AG04450 (cell line): ENCODE results near the gene CRYBA4. TPM values are rescaled to one million over a fixed set of nuclear protein-coding genes. Genes with fewer than 3 reads are reported as not detected.

Experiments
- CTCF ChIA-PET: fragments of 300-600, 350-600 bp; formaldehyde crosslinking; extraction: SDS; loops from one replicate; lab custom pipeline; 2022; ENCODE audit warnings: antibody characterized with exemption, inconsistent platforms; lab: Charles Lee
- POLR2A ChIA-PET: fragments of 350-600 bp; formaldehyde crosslinking; extraction: SDS; loops from one replicate; lab custom pipeline; 2021; ENCODE audit warnings: antibody characterized with exemption, inconsistent platforms; lab: Yijun Ruan, JAX
- DNase-seq: peaks from one replicate; pipeline ENCODE4 v3.0.0-alpha.2; 2011; ENCODE audit warnings: low read depth, low spot score
- H3K27ac ChIP-seq: one replicate; pipeline ENCODE4 v1.5.1; 2012; ENCODE audit warnings: low read depth, low read length, control low read depth
- H3K27me3 ChIP-seq: one replicate; pipeline ENCODE4 v1.6.0; 2012; ENCODE audit warnings: low read length; ENCODE audit not compliant: control insufficient read depth, insufficient read depth
- H3K4me3 ChIP-seq: 2 replicates; pipeline ENCODE4 v1.5.1; 2011; ENCODE audit warnings: mild to moderate bottlenecking, low read depth, low read length, control low read depth
- H3K9me3 ChIP-seq: 2 replicates; pipeline ENCODE4 v1.5.1; 2012; ENCODE audit warnings: low read length; ENCODE audit not compliant: control insufficient read depth, insufficient read depth
- polyA plus RNA-seq: library from polyadenylated mRNA; depleted of rRNA; stranded (reverse); fragments of >200 nt; gene quantifications from 2 replicates; pipeline ENCODE4 v1.2.3, GENCODE V29; 2011
- TF ChIP-seq, protein P1 (sequence below): IDR thresholded peaks from 2 replicates; pipeline ENCODE4 v1.5.1; 2011; ENCODE audit warnings: low read depth, low read length, control low read depth, inconsistent platforms

CRYBA4 gene
- polyA plus RNA-seq, 1 experiment: not detected

DNA sequence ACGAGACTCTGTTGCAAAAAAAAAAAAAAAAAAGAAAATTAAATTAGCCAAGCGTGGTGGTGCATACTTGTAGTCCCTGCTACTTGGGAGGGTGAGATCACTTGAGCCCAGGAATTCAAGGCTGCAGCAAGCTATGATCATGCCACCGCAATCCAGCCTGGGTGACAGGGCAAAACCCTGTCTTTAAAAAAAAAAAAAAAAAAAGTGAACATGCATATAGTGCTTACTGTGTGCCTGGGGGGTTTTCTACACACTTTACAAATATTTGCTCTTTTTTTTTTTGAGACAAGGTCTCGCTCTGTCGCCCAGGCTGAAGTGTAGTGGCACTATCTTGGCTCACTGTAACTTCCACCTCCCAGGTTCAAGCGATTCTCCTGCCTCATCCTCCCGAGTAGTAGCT lies 44.7 kb upstream of the CRYBA4 start:
- H3K27ac ChIP-seq: no peak overlapping the region
- H3K9me3 ChIP-seq: no peaks in the 10 kb centered on the region
- TF ChIP-seq, protein P1, sequence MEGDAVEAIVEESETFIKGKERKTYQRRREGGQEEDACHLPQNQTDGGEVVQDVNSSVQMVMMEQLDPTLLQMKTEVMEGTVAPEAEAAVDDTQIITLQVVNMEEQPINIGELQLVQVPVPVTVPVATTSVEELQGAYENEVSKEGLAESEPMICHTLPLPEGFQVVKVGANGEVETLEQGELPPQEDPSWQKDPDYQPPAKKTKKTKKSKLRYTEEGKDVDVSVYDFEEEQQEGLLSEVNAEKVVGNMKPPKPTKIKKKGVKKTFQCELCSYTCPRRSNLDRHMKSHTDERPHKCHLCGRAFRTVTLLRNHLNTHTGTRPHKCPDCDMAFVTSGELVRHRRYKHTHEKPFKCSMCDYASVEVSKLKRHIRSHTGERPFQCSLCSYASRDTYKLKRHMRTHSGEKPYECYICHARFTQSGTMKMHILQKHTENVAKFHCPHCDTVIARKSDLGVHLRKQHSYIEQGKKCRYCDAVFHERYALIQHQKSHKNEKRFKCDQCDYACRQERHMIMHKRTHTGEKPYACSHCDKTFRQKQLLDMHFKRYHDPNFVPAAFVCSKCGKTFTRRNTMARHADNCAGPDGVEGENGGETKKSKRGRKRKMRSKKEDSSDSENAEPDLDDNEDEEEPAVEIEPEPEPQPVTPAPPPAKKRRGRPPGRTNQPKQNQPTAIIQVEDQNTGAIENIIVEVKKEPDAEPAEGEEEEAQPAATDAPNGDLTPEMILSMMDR: no peak
- no peak overlapping the region for H3K4me3 ChIP-seq
- POLR2A ChIA-PET: no interaction called here
- CTCF ChIA-PET: interaction anchor here (0.7 kb wide), 1 partner anchor 47 kb away, joined by 4 read pairs; no protein-coding TSS in a partner anchor
- no peak for DNase-seq
- H3K27me3 ChIP-seq: no peaks in the 10 kb centered on the region

DNA sequence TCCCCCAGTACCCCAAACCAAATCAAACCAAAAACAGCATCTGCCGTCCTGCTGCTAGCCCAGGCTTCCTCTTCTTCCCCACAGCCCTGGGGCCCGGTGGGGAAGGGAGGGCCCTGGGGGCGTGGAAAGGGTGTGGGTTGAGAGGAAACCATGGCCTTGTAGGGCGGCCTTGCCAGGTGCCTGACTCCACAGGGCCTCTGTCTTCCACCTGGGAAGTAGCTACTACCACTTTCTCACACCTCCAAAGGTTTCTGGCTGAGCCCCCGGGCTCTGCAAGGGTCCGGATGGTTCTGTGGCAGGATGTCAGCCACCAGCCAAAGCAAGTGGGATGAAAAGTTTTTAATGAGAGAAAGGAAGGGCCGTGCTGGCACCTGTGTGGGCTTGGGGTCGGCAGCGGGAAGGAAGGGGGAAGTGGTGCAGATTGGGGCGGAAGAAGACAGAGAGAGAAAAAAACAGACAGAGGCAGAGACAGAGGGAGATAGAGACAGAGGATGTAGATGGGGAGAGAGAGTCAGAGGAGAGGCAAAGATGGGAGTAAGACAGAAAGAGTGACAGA lies 42.4 kb upstream of the CRYBA4 start:
- Histone ChIP-seq H3K9me3 (no peaks in the 10 kb centered on the region), H3K27me3 (no peaks in the 10 kb centered on the region), H3K4me3 (no peak overlapping the region), H3K27ac (no peak overlapping the region)
- ChIA-PET CTCF (interaction anchor here (0.6 kb wide), 1 partner anchor 209 kb away, joined by 3 read pairs; no protein-coding TSS in a partner anchor), POLR2A (no interaction called here)
- TF ChIP-seq, protein P1: no peak
- no peak for DNase-seq

DNA sequence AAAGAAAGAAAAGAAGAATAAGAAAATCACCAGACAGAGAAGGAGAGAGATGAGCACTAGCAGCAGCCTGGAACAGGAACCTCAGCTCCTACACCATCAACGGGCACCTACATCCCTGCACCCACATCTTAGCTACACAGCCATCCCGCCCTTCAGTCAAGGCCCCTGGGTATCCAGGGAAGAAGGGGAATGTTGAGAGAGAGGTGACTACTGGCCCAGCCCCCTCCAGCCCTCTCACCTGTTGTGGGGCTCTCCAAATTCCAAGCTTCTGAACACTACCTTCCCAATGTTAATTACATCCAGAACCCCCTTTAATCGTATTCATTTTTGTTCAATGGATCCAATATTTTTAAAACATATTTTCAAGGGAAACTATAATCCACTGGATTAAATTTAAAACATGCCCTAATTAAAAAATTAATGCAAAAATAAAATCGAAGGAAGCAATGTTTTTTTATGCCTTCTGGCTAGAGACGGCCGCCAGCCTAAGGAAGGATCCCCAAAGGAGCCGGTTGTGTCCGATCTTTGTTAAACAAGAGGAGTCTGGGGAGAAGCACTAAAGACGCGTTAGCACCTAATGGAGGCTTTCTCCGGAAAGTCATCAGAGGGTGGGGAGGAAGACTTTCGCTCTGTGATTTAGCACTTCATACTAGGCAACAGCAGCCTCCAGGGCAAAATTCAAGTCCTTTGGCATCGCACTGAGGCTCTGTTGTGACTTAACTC lies 41.4 kb upstream of the CRYBA4 start:
- DNase-seq: no peak
- H3K27ac ChIP-seq: no peak overlapping the region
- ChIA-PET CTCF (interaction anchor here (0.6 kb wide), 1 partner anchor 48 kb away, joined by 3 read pairs; no protein-coding TSS in a partner anchor), POLR2A (no interaction called here)
- no peak overlapping the region for H3K4me3 ChIP-seq
- H3K9me3 ChIP-seq: no peaks in the 10 kb centered on the region
- no peaks in the 10 kb centered on the region for H3K27me3 ChIP-seq
- TF ChIP-seq, protein P1: no peak

DNA sequence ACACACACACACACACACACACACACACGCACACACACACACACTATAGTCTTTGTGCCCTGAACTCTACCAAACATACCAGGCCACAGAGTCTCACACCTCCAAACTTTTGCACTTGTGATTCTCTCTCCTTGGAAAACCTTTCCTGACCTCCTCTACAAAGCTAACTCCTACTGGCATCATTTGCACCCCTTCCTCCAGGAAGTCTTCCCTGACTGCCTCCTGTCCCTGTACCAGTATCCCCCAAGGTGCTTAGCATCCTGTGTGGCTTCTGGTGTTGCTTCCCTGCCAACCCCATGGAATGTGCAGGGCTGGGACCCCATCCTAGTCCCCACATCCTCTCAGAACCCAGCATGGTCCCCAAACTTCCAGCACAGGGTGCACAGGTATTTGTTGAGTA lies 40.7 kb upstream of the CRYBA4 start:
- H3K4me3 ChIP-seq: no peak overlapping the region
- no peak overlapping the region for H3K27ac ChIP-seq
- POLR2A ChIA-PET: interaction anchor here (0.6 kb wide), 1 partner anchor 31 kb away, joined by 4 read pairs; no protein-coding TSS in a partner anchor
- TF ChIP-seq, protein P1: no peak
- CTCF ChIA-PET: interaction anchor here (0.5 kb wide), 1 partner anchor 14 kb away, joined by 3 read pairs; no protein-coding TSS in a partner anchor
- DNase-seq: no peak
- H3K27me3 ChIP-seq: no peaks in the 10 kb centered on the region
- H3K9me3 ChIP-seq: no peaks in the 10 kb centered on the region

DNA sequence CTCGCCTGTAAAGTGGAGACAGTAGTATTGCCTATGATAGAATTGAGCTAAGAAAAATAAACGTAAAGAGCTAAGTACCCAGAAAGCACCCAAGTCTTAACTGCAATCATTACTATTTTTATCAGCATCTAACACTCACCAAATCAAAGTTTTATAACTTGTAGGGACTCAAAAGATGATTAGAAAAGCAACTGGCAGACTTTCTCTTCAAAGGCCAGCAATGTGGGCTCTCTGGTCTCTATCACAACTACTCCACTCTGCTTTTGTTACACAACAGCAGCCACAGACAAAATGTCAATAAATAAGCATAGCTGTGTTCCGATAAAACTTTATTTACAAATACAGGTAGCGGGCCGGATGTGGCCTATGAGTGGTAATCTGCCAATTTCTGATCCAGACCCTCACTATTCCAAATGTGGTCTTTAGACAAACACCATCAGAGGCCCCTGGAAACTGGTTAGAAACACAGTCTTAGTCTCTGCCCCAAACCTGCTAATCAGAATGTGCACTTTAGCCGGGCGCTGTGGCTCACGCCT lies 40.1 kb upstream of the CRYBA4 start:
- Histone ChIP-seq H3K27me3 (no peaks in the 10 kb centered on the region), H3K4me3 (no peak overlapping the region), H3K27ac (no peak overlapping the region), H3K9me3 (no peaks in the 10 kb centered on the region)
- DNase-seq: no peak
- POLR2A ChIA-PET: interaction anchor here (0.6 kb wide), 1 partner anchor 32 kb away, joined by 4 read pairs; no protein-coding TSS in a partner anchor
- TF ChIP-seq, protein P1: no peak
- CTCF ChIA-PET: interaction anchor here (0.5 kb wide), 1 partner anchor 13 kb away, joined by 3 read pairs; no protein-coding TSS in a partner anchor
